Activated T-cell treated with anti-CD3 and anti-CD28 coated beads for 48 hours (primary cell): ENCODE measurements around the gene TRAPPC3.

Source experiments
- DNase-seq: peaks from one replicate; pipeline ENCODE4 v3.0.0-alpha.2; 2020; ENCODE audit warnings: low read depth

TRAPPC3 gene

DNA sequence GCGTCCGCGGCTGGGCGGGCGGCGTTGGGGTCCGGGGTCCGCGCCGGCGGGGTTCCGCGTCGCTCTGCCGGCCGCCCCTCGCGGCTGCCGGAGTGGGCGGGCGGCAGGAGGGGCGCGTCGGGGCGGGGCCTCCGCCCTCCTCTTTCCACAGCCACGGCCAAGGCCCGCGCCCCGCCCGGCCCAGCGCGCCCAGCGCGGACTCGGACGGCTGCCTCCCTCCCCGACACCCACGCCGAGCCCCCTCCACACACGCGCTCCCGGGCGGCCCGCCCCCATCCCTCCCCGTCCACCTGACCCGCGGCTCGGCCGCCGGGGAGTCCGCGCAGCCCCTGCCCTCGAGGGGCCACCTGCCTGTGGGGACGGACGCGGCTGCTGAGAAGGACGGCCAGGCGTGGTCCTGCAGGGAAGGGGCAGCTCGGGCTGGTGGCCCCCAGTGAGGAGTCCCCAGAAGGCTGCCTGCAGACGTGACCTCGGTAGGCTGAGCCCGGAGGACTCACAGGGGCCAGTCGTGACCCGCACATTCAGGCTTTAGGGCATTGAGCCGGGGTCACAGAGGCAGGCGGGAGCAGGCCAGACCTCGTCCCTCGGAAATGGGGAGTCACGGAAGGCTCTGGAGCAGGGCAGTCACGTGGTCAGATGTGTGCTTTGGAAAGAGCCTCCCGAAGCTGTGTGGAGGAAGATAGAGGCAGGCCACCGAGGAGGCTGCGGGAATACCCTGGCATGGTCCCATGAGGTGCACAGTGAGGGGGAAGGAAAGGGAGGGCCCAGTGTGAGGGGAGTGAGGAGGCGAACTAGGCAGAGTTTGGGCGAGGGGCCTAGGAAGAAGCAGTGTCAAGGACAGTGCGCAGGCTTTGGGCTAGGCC, 23.9 kb downstream of the TRAPPC3 start, which contains the start of gene COL8A2:
COL8A2 (minus strand) TSS at position 94 of the 863 bp plus-strand sequence. CDS start 24,980 bp downstream, outside the sequence.
- DNase-seq = no peak

DNA sequence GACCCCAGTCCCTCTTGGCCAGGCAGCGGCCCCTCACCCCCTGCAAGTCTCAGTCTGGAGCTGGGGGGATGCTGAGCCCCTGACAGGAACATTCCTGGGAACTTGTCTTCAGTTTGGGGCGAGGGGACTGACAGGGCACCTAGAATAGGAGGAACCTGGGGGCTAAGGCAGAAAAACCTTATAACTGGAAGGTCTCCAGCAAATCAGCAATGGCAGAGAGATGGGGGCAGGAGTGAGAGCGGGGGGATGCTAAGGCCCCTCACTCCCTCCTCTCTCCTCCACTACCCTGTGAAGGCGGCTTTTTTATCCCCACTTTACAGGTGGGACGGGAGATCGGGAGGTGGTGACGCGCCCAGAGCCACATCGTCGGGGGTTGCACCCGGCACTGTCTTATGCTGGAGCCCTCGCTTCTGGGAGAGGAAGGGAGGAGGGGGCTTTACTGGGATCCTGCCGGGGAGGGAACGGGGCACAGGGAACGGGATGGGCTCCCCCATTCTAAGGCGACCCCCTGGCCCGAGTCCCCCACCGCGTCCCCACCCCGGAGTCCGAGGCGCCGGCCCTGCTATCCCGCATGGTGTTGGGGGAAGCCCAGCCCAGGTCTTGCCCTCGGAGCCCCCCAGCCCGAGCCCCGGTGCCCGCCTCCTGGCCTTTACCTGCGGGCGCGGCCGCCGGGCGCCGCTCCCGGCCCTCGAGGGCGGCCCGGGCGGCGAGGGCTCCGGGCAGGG, 24.7 kb downstream of the TRAPPC3 start:
- DNase-seq = no peak

DNA sequence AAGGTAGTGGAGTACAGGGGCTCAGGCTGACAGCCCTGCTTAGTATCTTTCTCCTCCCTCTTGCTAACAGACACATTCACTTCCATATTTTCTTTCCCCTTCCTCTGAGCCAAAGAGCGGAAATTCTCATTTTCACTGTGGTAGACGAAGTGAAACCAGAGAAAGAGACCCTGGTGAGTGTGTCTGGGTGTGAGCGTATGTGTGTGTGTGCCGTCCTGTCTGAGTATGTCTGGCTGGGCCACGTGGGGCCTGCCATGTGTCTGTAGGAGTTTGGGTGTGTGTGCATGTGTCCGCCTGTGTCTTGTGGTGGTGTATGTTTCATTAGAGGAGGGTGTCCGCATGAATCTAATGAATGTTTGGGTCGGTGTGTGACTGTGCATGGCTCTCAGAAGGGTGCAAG, 25.9 kb downstream of the TRAPPC3 start:
- DNase-seq = no peak

DNA sequence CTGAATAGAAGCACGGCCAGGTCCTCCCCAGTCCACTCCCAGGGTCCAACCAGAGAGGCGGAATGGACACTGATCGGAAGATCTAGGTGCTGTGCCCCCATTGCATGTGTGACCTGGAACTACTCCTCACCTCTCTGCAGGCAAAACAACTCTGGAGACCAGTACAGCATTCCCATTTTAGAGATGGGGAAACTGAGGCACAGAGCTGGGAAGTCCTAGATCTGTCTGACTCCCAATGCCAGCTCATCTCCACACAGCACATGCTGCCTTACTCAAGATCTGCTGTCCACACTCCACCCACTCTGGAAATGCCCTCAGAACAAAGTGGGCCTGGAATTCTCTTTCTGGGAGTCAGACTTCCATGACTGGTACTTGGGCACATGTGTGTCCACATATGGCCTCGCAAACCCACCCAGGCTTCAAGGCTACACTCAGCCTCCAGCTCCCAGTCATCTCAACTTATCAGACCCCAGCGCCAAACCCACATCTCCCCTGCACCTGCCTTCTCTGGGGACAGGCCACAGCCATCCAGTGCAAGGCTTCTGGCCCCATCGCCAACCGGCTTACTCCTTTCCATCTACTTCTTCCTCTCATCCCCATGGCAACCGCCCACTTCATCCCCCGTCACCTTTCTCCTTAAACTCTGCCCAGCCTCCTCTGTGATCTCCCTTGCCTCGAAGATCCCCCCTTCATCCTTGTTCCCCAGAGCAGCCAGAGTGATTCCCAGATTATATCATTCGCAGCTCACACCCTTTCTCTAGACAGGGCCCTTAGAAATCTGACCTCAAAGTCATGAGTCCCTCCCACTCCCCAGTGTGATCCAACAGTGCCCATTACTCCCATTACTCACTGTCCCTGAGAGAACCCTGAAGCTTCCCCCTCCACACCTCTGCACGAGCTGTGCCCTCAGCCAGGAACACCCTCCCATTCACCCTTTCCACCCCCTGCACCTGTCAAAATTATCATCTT, 26.9 kb downstream of the TRAPPC3 start:
- DNase-seq = no peak

GRCh38 chr1:36119456-36119855, 29.8 kb downstream of the TRAPPC3 start:
- DNase-seq = no peak

DNA sequence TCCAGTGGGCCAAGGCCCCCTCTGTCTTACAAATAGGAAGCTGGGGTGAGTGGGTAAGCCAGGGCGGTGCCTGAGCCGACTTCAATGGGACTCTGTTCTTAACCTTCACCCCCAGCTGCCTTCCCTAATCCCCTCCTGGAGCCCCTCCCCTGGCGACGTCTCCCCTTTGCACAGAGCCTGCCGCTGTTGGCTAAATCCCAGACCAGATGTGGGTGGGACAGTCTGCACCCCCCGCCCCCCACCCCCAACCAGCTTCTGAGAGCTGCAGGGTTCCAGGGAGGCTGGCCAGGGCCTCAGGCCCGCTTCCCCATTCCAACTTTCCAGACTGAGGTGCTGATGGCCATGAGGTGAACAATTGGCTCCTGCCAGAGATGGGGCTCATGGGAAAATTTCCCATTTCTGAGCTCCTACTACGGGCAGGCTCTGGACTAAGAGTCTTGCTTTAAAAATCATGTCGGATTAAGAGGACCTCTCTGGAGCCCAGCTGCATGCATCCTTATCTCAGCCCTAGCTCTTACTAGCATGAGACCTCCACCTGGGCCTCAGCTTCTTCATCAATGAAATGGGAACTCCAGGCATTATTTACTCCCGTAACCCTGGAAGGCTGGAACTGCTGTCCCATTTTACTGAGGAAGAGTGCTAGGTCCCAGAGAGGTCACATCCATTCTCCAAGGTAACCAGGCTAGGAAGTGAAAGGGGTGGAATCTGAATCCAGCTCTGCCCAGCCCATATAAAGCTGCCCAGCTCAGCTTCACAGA, 30.7 kb downstream of the TRAPPC3 start:
- no peak for DNase-seq

GRCh38 chr1:36116901-36117300, 32.4 kb downstream of the TRAPPC3 start:
- no peak for DNase-seq

GRCh38 chr1:36115931-36116330, 33.4 kb downstream of the TRAPPC3 start:
- DNase-seq = no peak

- DNase-seq = no peak
Observed at GRCh38 chr1:36115200-36115669, 34.1 kb downstream of the TRAPPC3 start.

GRCh38 chr1:36114371-36114770, 34.9 kb downstream of the TRAPPC3 start:
- DNase-seq = no peak

GRCh38 chr1:36112823-36113222, 36.5 kb downstream of the TRAPPC3 start:
- no peak for DNase-seq

GRCh38 chr1:36111151-36111550, 38.1 kb downstream of the TRAPPC3 start:
- no peak for DNase-seq

GRCh38 chr1:36109041-36109679, 40.1 kb downstream of the TRAPPC3 start:
- DNase-seq = no peak

- no peak for DNase-seq
Observed at GRCh38 chr1:36108314-36108713, 41.0 kb downstream of the TRAPPC3 start.

DNA sequence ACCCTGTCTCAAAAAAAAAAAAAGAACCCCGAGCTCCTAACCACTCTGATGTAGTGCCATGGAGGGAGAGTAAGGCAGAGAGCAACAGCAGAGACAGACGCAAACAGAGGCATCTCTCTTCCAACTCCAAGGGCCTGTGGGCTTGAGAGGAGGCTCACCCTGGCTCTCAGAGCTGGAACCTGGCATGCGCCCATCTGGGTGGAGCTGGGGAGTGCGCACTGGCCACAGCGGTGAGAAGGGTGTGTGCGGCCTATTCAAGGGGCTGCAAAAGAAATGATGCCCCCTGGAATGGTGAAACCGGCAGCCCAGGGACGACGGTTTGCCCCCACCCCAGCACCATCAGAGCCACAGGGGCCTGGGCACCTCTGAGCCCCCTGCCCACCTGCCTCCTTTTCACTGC, 41.9 kb downstream of the TRAPPC3 start:
- no peak for DNase-seq

DNA sequence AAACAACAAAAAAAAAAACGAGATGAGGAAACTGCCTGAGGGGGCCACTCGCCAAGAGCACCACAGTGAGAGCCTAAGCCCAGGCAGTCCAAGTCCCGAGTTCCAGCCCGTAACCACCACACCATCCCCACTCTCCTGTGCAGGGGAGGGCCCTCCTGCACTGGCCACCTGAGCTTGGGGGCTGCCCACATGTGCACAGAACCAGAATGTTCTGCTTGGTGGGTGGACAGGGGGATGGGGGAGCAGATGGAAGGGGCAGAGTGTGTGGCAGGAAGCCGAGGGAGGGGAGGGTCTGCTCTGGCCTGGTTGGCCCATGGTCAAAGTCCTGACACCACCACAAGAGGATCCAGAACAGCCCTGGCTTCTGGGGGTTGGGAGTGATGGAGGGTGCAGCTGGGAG, 43.0 kb downstream of the TRAPPC3 start:
- no peak for DNase-seq

GRCh38 chr1:36101546-36101945, 47.7 kb downstream of the TRAPPC3 start:
- DNase-seq = no peak

- DNase-seq = no peak
Observed at GRCh38 chr1:36100376-36100775, 48.9 kb downstream of the TRAPPC3 start.

GRCh38 chr1:36099681-36100341, 49.5 kb downstream of the TRAPPC3 start:
- DNase-seq = peak; percentile 70
